HepG2 (cell line): ENCODE results near the gene CA9. TPM values are rescaled to one million over a fixed set of nuclear protein-coding genes. Genes with fewer than 3 reads are reported as not detected.

Experiments
- ATAC-seq: fragments of 200-7000 bp; cut with Tn5 transposase; 3 replicates; pipeline ENCODE4 v1.9.1; 2020; ENCODE audit warnings: mild to moderate bottlenecking, moderate library complexity
- BruUV-seq: library from RNA; stranded (reverse); fragments of 400-500 nt; replicated peaks from 2 replicates; lab custom pipeline; 2021; lab: Mats Ljungman, UMichigan
- CTCF ChIA-PET: fragments of 300-600 bp; formaldehyde crosslinking; extraction: SDS; loops from one replicate; lab custom pipeline; 2021; ENCODE audit warnings: low total read pairs, inconsistent platforms, low intra/inter-chr PET ratio; lab: Yijun Ruan, JAX
- POLR2A ChIA-PET: fragments of 350-600 bp; sonication (Branson Sonifier 250); formaldehyde crosslinking; loops from one replicate; lab custom pipeline; 2020; ENCODE audit warnings: antibody characterized with exemption, inconsistent platforms; lab: Yijun Ruan, JAX
- DNase-seq: peaks from one replicate; pipeline ENCODE4 v3.0.0-alpha.2; 2015; ENCODE audit warnings: low spot score
- FAIRE-seq: peaks from 3 replicates; lab custom pipeline; 2011; peaks lifted over from hg19 to GRCh38; lab: Jason Lieb, UNC
- H2AFZ ChIP-seq: one replicate; pipeline ENCODE4 v1.6.1; 2011; ENCODE audit warnings: low read length, inconsistent platforms
- H3K27ac ChIP-seq: fragments of 300-600 bp; 3 replicates; pipeline ENCODE4 v1.8.0; 2011; ENCODE audit warnings: mixed run types, mild to moderate bottlenecking, mixed read lengths, low read length, inconsistent platforms; ENCODE audit not compliant: insufficient read depth; ENCODE audit errors: extremely low read length
- H3K27me3 ChIP-seq, 2 experiments: fragments of 200-600 bp in 1 of 2; 2 replicates in 1 of 2; 3 replicates in 1 of 2; pipeline versions ENCODE4 v1.6.0 to v1.8.0; 2011; ENCODE audit warnings: low read length in 2 of 2, mild to moderate bottlenecking in 2 of 2, moderate library complexity in 2 of 2, inconsistent platforms in 1 of 2; ENCODE audit not compliant: insufficient read depth in 2 of 2, control insufficient read depth in 1 of 2
- H3K36me3 ChIP-seq, 2 experiments: fragments of 200-600 bp in 1 of 2; replicated peaks in 1 of 2; 2 replicates in 1 of 2; 3 replicates in 1 of 2; pipeline versions ENCODE4 v1.5.1 to v1.8.0; 2011; ENCODE audit warnings: low read length in 2 of 2, inconsistent platforms in 1 of 2; ENCODE audit not compliant: insufficient read depth in 2 of 2, control insufficient read depth in 1 of 2
- H3K4me1 ChIP-seq: 2 replicates; pipeline ENCODE4 v1.5.1; 2012; ENCODE audit warnings: low read length, inconsistent platforms; ENCODE audit not compliant: insufficient read depth
- H3K4me2 ChIP-seq: 2 replicates; pipeline ENCODE4 v1.6.0; 2011; ENCODE audit warnings: low read depth, low read length, inconsistent platforms
- H3K4me3 ChIP-seq, 3 experiments: fragments of 200-600 bp in 1 of 3; sonication (generic), shearing (Covaris generic) in 1 of 3; replicated peaks in 1 of 3; 2 replicates each; pipeline ENCODE4 v1.5.1; 2011 to 2016; ENCODE audit warnings: low read length in 3 of 3, inconsistent platforms in 2 of 3, low read depth in 2 of 3, mild to moderate bottlenecking in 2 of 3, control low read depth in 1 of 3, mixed read lengths in 1 of 3; ENCODE audit not compliant: insufficient read depth in 1 of 3
- H3K79me2 ChIP-seq: one replicate; pipeline ENCODE4 v1.6.1; 2011; ENCODE audit warnings: low read length, inconsistent platforms; ENCODE audit not compliant: insufficient read depth
- H3K9ac ChIP-seq: 2 replicates; pipeline ENCODE4 v1.6.0; 2011; ENCODE audit warnings: mild to moderate bottlenecking, low read depth, low read length, inconsistent platforms; ENCODE audit not compliant: insufficient read depth
- H3K9me3 ChIP-seq: 2 replicates; pipeline ENCODE4 v1.5.1; 2012; ENCODE audit warnings: mild to moderate bottlenecking, low read length
- H4K20me1 ChIP-seq: 2 replicates; pipeline ENCODE4 v1.6.0; 2011; ENCODE audit warnings: inconsistent platforms, mild to moderate bottlenecking, low read length, moderate library complexity; ENCODE audit not compliant: insufficient read depth
- ISX ChIP-seq: sonication (generic); formaldehyde crosslinking; conservative IDR thresholded peaks from 2 replicates; pipeline ENCODE4 v1.5.0; 2020; ENCODE audit warnings: missing genetic modification reagents
- NONO ChIP-seq, 2 experiments: fragments of 450-650 bp in 1 of 2; sonication (generic) in 1 of 2; formaldehyde crosslinking in 1 of 2; IDR thresholded peaks in 1 of 2; conservative IDR thresholded peaks in 1 of 2; 2 replicates each; pipeline versions ENCODE4 v1.6.1 to v1.8.0; 2017 to 2022; ENCODE audit warnings: mild to moderate bottlenecking in 1 of 2, missing genetic modification reagents in 1 of 2, moderate library complexity in 1 of 2
- NR1H2 ChIP-seq: sonication (generic); formaldehyde crosslinking; IDR thresholded peaks from 2 replicates; pipeline ENCODE4 v1.8.1; 2022; ENCODE audit warnings: low read depth, missing genetic modification reagents, borderline replicate concordance
- PCBP1 ChIP-seq: fragments of 200-400 bp; formaldehyde crosslinking; IDR thresholded peaks from 2 replicates; pipeline ENCODE4 v1.6.1; 2017; ENCODE audit warnings: mild to moderate bottlenecking, low read depth, low read length, borderline replicate concordance
- ZBTB1 ChIP-seq: sonication (generic); formaldehyde crosslinking; IDR thresholded peaks from 2 replicates; pipeline ENCODE4 v1.4.0; 2020; ENCODE audit warnings: missing genetic modification reagents, borderline replicate concordance
- ZFP41 ChIP-seq: sonication (generic); formaldehyde crosslinking; IDR thresholded peaks from 2 replicates; pipeline ENCODE4 v1.4.0; 2020; ENCODE audit warnings: mild to moderate bottlenecking, missing genetic modification reagents, borderline replicate concordance
- ZNF331 ChIP-seq: sonication (generic); formaldehyde crosslinking; IDR thresholded peaks from 2 replicates; pipeline ENCODE4 v1.4.0; 2020; ENCODE audit warnings: missing genetic modification reagents
- ZNF550 ChIP-seq: sonication (generic); formaldehyde crosslinking; IDR thresholded peaks from 2 replicates; pipeline ENCODE4 v1.4.0; 2020; ENCODE audit warnings: mild to moderate bottlenecking, missing genetic modification reagents, borderline replicate concordance
- WGBS: methylation state at CpG from one replicate; pipeline ENCODE4 v1.1.6; 2017; ENCODE audit warnings: low lambda C conversion rate; 5-methylcytosine and 5-hydroxymethylcytosine counted together
- in situ Hi-C: cut with HindIII; loops from 2 replicates; pipeline ENCODE4 v1.10.0; 2017; ENCODE audit warnings: low pct_unique_long_range_greater_than_20kb; ENCODE audit not compliant: extremely low pct_ligation_motif_present
- intact Hi-C: fragments of 100-400 bp; cut with micrococcal nuclease; formaldehyde crosslinking; loops from one replicate; pipeline ENCODE4 v1.10.0; 2022; ENCODE audit not compliant: unreplicated experiment
- polyA plus RNA-seq, 8 experiments: library from polyadenylated mRNA; depleted of rRNA in 3 of 8; stranded (reverse) in 7 of 8; unstranded in 1 of 8; fragments of >200 nt; fragmentation: Illumina TruSeq in 4 of 8; extraction: Trizol in 4 of 8; gene quantifications; 2 replicates each; pipeline versions ENCODE4 v1.2.1 to v1.2.3, GENCODE V29; 2011 to 2016; ENCODE audit warnings: low read depth in 4 of 8, missing spikeins in 1 of 8, mixed read lengths in 1 of 8; ENCODE audit not compliant: insufficient read depth in 1 of 8
- total RNA-seq, 5 experiments: library from RNA; depleted of rRNA; stranded (reverse); fragments of >200 nt; fragmentation: Illumina TruSeq; extraction: Trizol; gene quantifications; 2 replicates each; pipeline ENCODE4 v1.2.3, GENCODE V29; 2016; ENCODE audit warnings: low read depth in 1 of 5
- TF ChIP-seq, protein P1 (sequence below): IDR thresholded peaks from 2 replicates; pipeline ENCODE4 v1.6.1; 2016; ENCODE audit warnings: low read depth, borderline replicate concordance
- TF ChIP-seq, protein P2 (sequence below): IDR thresholded peaks from 2 replicates; pipeline ENCODE4 v1.6.1; 2012; ENCODE audit warnings: low read length, improper control_type of control experiment

Gene CA9
- total and polyA plus RNA-seq, 2 of the 13 experiments (the other 11 are each of a cell fraction or from before 2014, with no cell fraction given) = 0.13 to 152 TPM

DNA sequence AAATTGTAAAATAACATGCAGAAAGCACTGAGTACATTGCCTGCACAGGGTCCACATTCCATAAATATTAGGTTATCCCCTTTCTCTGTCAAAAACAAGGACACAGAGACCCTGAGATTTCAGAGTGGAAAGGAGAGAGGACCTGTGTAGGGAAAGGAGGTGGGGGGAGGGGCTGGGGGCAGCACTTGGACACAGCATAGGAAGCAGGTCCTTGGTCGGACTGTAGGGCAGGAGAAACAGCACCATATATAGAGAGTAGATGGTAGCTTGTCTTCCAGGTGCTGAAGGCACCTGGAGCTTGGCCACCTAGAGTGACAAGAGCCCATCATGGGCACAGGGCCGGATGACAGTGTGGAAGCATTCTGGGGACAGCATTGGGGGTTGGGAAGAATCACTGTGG, 13.6 kb downstream of the CA9 start:
- TF ChIP-seq, protein P1, sequence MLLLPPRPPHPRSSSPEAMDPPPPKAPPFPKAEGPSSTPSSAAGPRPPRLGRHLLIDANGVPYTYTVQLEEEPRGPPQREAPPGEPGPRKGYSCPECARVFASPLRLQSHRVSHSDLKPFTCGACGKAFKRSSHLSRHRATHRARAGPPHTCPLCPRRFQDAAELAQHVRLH (CRISPR knock-in tag) = no peak
- TF ChIP-seq ISX (CRISPR knock-in tag) (no peak), PCBP1 (no peak), ZFP41 (CRISPR knock-in tag) (no peak), ZNF550 (CRISPR knock-in tag) (no peak), ZBTB1 (CRISPR knock-in tag) (no peak), NR1H2 (CRISPR knock-in tag) (no peak), NONO (IDR thresholded peaks at IDR 0.05) (no peak), NONO (CRISPR knock-in tag; conservative IDR thresholded peaks at IDR 0.05) (no peak), ZNF331 (CRISPR knock-in tag) (no peak)
- TF ChIP-seq, protein P2, sequence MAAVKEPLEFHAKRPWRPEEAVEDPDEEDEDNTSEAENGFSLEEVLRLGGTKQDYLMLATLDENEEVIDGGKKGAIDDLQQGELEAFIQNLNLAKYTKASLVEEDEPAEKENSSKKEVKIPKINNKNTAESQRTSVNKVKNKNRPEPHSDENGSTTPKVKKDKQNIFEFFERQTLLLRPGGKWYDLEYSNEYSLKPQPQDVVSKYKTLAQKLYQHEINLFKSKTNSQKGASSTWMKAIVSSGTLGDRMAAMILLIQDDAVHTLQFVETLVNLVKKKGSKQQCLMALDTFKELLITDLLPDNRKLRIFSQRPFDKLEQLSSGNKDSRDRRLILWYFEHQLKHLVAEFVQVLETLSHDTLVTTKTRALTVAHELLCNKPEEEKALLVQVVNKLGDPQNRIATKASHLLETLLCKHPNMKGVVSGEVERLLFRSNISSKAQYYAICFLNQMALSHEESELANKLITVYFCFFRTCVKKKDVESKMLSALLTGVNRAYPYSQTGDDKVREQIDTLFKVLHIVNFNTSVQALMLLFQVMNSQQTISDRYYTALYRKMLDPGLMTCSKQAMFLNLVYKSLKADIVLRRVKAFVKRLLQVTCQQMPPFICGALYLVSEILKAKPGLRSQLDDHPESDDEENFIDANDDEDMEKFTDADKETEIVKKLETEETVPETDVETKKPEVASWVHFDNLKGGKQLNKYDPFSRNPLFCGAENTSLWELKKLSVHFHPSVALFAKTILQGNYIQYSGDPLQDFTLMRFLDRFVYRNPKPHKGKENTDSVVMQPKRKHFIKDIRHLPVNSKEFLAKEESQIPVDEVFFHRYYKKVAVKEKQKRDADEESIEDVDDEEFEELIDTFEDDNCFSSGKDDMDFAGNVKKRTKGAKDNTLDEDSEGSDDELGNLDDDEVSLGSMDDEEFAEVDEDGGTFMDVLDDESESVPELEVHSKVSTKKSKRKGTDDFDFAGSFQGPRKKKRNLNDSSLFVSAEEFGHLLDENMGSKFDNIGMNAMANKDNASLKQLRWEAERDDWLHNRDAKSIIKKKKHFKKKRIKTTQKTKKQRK = no peak
- WGBS = 75% methylated on average over 2 of the region's 2 CpGs
- intact Hi-C loops = no loop called here

More for the DNA sequence above, 13.6 kb downstream of the CA9 start:
- Histone ChIP-seq H3K9me3 (no peaks in the 10 kb centered on the region), H3K27me3 (no peaks in the 10 kb centered on the region), H3K79me2 (no peaks in the 10 kb centered on the region), H3K4me2 (no peak overlapping the region), H4K20me1 (no peaks in the 10 kb centered on the region), H3K36me3 (no peaks in the 10 kb centered on the region), H3K27ac (no peak overlapping the region), H3K4me3 (no peak overlapping the region), H2AFZ (no peak overlapping the region), H3K4me1 (peaks cover 63% of the 10 kb centered on the region), H3K9ac (no peak overlapping the region)
- DNase-seq (peak; percentile 27), FAIRE-seq (no peak), ATAC-seq (no peak)
- ChIA-PET CTCF (no interaction called here), POLR2A (interaction anchor here (0.7 to 6.1 kb wide), 4 partner anchors 8 to 28 kb away, joined by 3 to 68 read pairs (median 9); partner anchors contain the start of genes CCDC107 and RMRP)
- in situ Hi-C loops = no loop called here
- BruUV-seq = no TSS peak
